ENCODE measurements around the gene SUSD6.

Gene SUSD6

GRCh38 chr14:69675245-69675583 is 63.8 kb downstream of the SUSD6 start:
- no peak for DNase-seq

- no peak for DNase-seq
Measured at GRCh38 chr14:69675877-69676416, 64.6 kb downstream of the SUSD6 start.

GRCh38 chr14:69676723-69677122 is 65.3 kb downstream of the SUSD6 start:
- no peak for DNase-seq

- DNase-seq: no peak
Measured at GRCh38 chr14:69680297-69680696, 68.9 kb downstream of the SUSD6 start.

- no peak for DNase-seq
Measured at GRCh38 chr14:69682136-69682535, 70.7 kb downstream of the SUSD6 start.

- DNase-seq: no peak
Measured at GRCh38 chr14:69682621-69683263, 71.3 kb downstream of the SUSD6 start.

GRCh38 chr14:69683971-69684370 is 72.6 kb downstream of the SUSD6 start:
- no peak for DNase-seq

GRCh38 chr14:69684461-69685217 is 73.2 kb downstream of the SUSD6 start:
- no peak for DNase-seq

- DNase-seq: no peak
Measured at GRCh38 chr14:69685218-69685616, 73.8 kb downstream of the SUSD6 start.

- DNase-seq: no peak
Measured at GRCh38 chr14:69685716-69686115, 74.3 kb downstream of the SUSD6 start.

GRCh38 chr14:69687606-69688298 is 76.4 kb downstream of the SUSD6 start:
- DNase-seq: no peak

- no peak for DNase-seq
Measured at GRCh38 chr14:69688299-69688649, 76.9 kb downstream of the SUSD6 start.

- no peak for DNase-seq
Measured at GRCh38 chr14:69690042-69690441, 78.6 kb downstream of the SUSD6 start.

- DNase-seq: no peak
Measured at GRCh38 chr14:69692594-69692993, 81.2 kb downstream of the SUSD6 start.

- DNase-seq: no peak
Measured at GRCh38 chr14:69693145-69693544, 81.7 kb downstream of the SUSD6 start.

- DNase-seq: no peak
Measured at GRCh38 chr14:69693801-69694729, 82.7 kb downstream of the SUSD6 start.

- no peak for DNase-seq
Measured at GRCh38 chr14:69694730-69695281, 83.4 kb downstream of the SUSD6 start.

- no peak for DNase-seq
Measured at GRCh38 chr14:69695322-69696203, 84.2 kb downstream of the SUSD6 start.

GRCh38 chr14:69696204-69696527 is 84.8 kb downstream of the SUSD6 start:
- no peak for DNase-seq

- no peak for DNase-seq
Measured at GRCh38 chr14:69696633-69697557, 85.5 kb downstream of the SUSD6 start.

Measured in activated gamma-delta T cell (primary cell).